ENCODE measurements around the gene TMEM82.

- TF ChIP-seq, protein P1, sequence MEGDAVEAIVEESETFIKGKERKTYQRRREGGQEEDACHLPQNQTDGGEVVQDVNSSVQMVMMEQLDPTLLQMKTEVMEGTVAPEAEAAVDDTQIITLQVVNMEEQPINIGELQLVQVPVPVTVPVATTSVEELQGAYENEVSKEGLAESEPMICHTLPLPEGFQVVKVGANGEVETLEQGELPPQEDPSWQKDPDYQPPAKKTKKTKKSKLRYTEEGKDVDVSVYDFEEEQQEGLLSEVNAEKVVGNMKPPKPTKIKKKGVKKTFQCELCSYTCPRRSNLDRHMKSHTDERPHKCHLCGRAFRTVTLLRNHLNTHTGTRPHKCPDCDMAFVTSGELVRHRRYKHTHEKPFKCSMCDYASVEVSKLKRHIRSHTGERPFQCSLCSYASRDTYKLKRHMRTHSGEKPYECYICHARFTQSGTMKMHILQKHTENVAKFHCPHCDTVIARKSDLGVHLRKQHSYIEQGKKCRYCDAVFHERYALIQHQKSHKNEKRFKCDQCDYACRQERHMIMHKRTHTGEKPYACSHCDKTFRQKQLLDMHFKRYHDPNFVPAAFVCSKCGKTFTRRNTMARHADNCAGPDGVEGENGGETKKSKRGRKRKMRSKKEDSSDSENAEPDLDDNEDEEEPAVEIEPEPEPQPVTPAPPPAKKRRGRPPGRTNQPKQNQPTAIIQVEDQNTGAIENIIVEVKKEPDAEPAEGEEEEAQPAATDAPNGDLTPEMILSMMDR (IDR thresholded peaks at IDR 0.05): no peak
- TF ChIP-seq POLR2A (IDR thresholded peaks at IDR 0.05): no peak
These were observed 9.6 kb upstream of the TMEM82 start for GRCh38 chr1:15732686-15733081.

Measured in Peyer's patch (tissue), 4 donors.